Stimulated activated effector memory CD8-positive, alpha-beta T cell treated with anti-CD3 and anti-CD28 coated beads, Interleukin-12 subunit alpha, Interleukin-12 subunit beta, amount 100 ng/mL, for 72 hours (primary cell): ENCODE results near the gene CSNK1A1L.

Experiments
- ATAC-seq: fragments of 150-1000 bp; cut with Tn5 transposase; 2 replicates; pipeline ENCODE4 v1.10.0; 2021
- DNase-seq, 2 donors: peaks; one replicate each; pipeline ENCODE4 v3.0.0; 2021 to 2022; ENCODE audit warnings: low spot score in 2 of 2
- H3K27ac Mint-ChIP-seq: one replicate; pipeline ENCODE4 v1.8.0; 2022; ENCODE audit warnings: mild to moderate bottlenecking, mixed read lengths
- H3K36me3 Mint-ChIP-seq: one replicate; pipeline ENCODE4 v1.8.0; 2022; ENCODE audit warnings: mild to moderate bottlenecking, mixed read lengths
- H3K4me1 Mint-ChIP-seq: one replicate; pipeline ENCODE4 v1.8.0; 2022; ENCODE audit warnings: mixed read lengths
- H3K4me3 Mint-ChIP-seq: one replicate; pipeline ENCODE4 v1.8.0; 2022; ENCODE audit warnings: mild to moderate bottlenecking, mixed read lengths
- H3K9me3 Mint-ChIP-seq: one replicate; pipeline ENCODE4 v1.8.0; 2022; ENCODE audit warnings: mixed read lengths

CSNK1A1L gene

DNA sequence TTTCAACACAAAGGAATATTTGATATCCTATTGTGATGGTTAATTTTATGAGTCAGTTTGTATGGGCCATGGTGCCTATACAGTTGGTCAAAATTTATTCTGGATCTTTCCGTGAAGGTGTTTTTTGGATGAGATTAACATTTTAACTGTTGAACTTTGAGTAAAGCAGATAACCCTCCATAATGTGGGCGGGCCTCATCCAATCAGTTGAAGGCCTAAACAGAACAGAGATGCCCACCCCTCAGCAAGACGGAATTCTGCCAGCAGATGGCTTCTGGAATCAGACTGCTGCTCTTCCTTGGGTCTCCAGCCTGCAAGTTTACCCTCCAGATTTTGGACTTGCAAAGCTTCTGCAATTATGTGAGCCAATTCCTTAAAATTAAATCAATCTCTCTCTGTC, 16.0 kb downstream of the CSNK1A1L start:
- no peaks in the 10 kb centered on the region for H3K36me3 Mint-ChIP-seq
- ATAC-seq = no peak
- H3K4me3 Mint-ChIP-seq = no peak overlapping the region
- no peaks in the 10 kb centered on the region for H3K4me1 Mint-ChIP-seq
- DNase-seq = no peak
- H3K27ac Mint-ChIP-seq = no peak overlapping the region
- H3K9me3 Mint-ChIP-seq = no peaks in the 10 kb centered on the region

GRCh38 chr13:37087486-37087885, 18.0 kb downstream of the CSNK1A1L start:
- H3K27ac Mint-ChIP-seq = no peak overlapping the region
- ATAC-seq (no peak), DNase-seq (no peak)
- no peaks in the 10 kb centered on the region for H3K4me1 Mint-ChIP-seq
- no peak overlapping the region for H3K4me3 Mint-ChIP-seq
- H3K9me3 Mint-ChIP-seq = no peaks in the 10 kb centered on the region
- H3K36me3 Mint-ChIP-seq = no peaks in the 10 kb centered on the region

GRCh38 chr13:37085606-37086005, 19.9 kb downstream of the CSNK1A1L start:
- ATAC-seq (no peak), DNase-seq (no peak)
- Mint-ChIP-seq H3K4me1 (no peaks in the 10 kb centered on the region), H3K27ac (no peak overlapping the region), H3K4me3 (no peak overlapping the region), H3K9me3 (no peaks in the 10 kb centered on the region), H3K36me3 (no peaks in the 10 kb centered on the region)

GRCh38 chr13:37076818-37077217, 28.6 kb downstream of the CSNK1A1L start:
- Mint-ChIP-seq H3K4me1 (no peaks in the 10 kb centered on the region), H3K4me3 (no peak overlapping the region), H3K9me3 (no peaks in the 10 kb centered on the region), H3K27ac (no peak overlapping the region), H3K36me3 (no peaks in the 10 kb centered on the region)
- DNase-seq (no peak), ATAC-seq (no peak)

- ATAC-seq = no peak
- no peak overlapping the region for H3K4me3 Mint-ChIP-seq
- no peak for DNase-seq
- H3K27ac Mint-ChIP-seq = no peak overlapping the region
- no peaks in the 10 kb centered on the region for H3K4me1 Mint-ChIP-seq
- H3K36me3 Mint-ChIP-seq = no peaks in the 10 kb centered on the region
- no peaks in the 10 kb centered on the region for H3K9me3 Mint-ChIP-seq
These were observed 30.3 kb downstream of the CSNK1A1L start for GRCh38 chr13:37075164-37075563.

DNA sequence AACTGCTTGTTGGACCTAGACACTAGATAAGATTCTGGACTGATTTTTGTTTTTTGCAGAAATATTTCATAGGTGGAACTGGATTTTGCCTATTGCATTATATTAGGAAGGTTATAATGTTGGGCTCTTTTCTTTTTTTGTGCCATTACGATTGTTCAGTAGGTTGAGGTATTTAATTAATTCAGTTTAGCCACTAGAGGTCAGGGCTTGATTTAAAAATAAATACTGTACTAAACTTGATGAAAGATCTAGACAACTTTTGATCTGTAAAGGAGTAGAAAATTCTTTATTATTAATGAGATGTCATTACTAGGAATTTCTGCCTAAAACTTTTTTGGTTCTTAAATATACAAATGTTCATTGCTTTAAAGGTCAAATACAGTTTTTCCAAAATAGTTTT, 30.8 kb downstream of the CSNK1A1L start:
- no peak overlapping the region for H3K4me3 Mint-ChIP-seq
- H3K9me3 Mint-ChIP-seq = no peaks in the 10 kb centered on the region
- no peaks in the 10 kb centered on the region for H3K36me3 Mint-ChIP-seq
- DNase-seq = no peak
- no peak overlapping the region for H3K27ac Mint-ChIP-seq
- no peak for ATAC-seq
- no peaks in the 10 kb centered on the region for H3K4me1 Mint-ChIP-seq

GRCh38 chr13:37072024-37072423, 33.4 kb downstream of the CSNK1A1L start:
- no peak overlapping the region for H3K27ac Mint-ChIP-seq
- no peak for ATAC-seq
- no peaks in the 10 kb centered on the region for H3K9me3 Mint-ChIP-seq
- H3K4me1 Mint-ChIP-seq = no peaks in the 10 kb centered on the region
- H3K36me3 Mint-ChIP-seq = no peaks in the 10 kb centered on the region
- no peak for DNase-seq
- no peak overlapping the region for H3K4me3 Mint-ChIP-seq

- H3K36me3 Mint-ChIP-seq = no peaks in the 10 kb centered on the region
- ATAC-seq (no peak), DNase-seq (no peak)
- no peak overlapping the region for H3K4me3 Mint-ChIP-seq
- no peaks in the 10 kb centered on the region for H3K9me3 Mint-ChIP-seq
- no peak overlapping the region for H3K27ac Mint-ChIP-seq
- no peaks in the 10 kb centered on the region for H3K4me1 Mint-ChIP-seq
These were observed 34.5 kb downstream of the CSNK1A1L start for GRCh38 chr13:37070956-37071355.

DNA sequence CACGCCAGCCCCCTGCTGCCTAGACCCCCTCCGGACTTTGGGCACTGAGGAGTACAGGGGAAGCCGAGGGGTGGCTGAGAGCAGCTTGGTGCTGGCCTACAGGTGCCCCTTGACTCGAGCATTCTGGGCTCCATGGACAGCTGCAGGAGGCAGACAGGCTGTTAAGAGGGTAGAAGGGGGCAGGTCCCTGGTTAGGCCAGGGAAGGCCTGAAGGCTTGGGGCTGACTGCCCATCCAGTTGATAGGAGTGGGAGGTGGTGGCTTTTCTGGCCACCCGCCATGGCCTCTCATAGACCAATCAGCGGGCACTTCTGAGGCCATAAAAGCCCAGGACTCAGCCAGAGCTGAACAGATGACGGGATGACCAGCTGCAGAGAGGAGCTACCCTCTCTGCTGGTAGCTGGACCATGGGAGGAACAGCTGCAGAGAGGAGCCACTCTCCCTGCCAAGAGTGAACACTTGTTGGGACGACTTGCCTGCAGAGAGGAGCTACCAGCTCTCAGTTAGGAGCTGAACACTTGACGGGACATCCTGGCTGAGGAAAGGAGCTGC, 35.2 kb downstream of the CSNK1A1L start:
- H3K4me1 Mint-ChIP-seq = no peaks in the 10 kb centered on the region
- H3K4me3 Mint-ChIP-seq = no peak overlapping the region
- DNase-seq (no peak), ATAC-seq (peak; percentile 26)
- no peaks in the 10 kb centered on the region for H3K9me3 Mint-ChIP-seq
- H3K27ac Mint-ChIP-seq = no peak overlapping the region
- H3K36me3 Mint-ChIP-seq = no peaks in the 10 kb centered on the region

- Mint-ChIP-seq H3K4me1 (no peaks in the 10 kb centered on the region), H3K9me3 (no peaks in the 10 kb centered on the region), H3K36me3 (no peaks in the 10 kb centered on the region), H3K27ac (no peak overlapping the region), H3K4me3 (no peak overlapping the region)
- ATAC-seq (peak; percentile 32), DNase-seq (no peak)
These were observed 35.8 kb downstream of the CSNK1A1L start for GRCh38 chr13:37069597-37070103.

DNA sequence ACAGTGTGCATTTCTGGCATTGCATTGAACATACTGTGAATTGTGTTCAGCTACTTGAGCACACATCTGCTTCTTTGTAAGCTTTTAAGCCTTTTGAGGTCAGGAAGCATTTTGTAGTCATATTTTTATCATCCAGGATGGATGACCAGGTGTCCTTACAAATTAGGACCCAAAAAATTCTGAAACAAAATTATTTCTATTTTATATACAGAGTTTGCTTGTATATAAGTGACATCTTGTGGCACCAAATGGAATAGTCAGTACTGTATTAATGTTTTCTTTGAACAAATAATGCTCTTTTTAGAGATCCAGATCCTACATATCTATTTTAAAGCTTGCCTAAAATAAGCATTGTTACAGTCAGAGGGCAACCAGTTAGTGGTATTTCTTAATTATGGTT, 36.5 kb downstream of the CSNK1A1L start:
- no peaks in the 10 kb centered on the region for H3K9me3 Mint-ChIP-seq
- H3K27ac Mint-ChIP-seq = no peak overlapping the region
- H3K4me3 Mint-ChIP-seq = no peak overlapping the region
- no peak for ATAC-seq
- H3K36me3 Mint-ChIP-seq = no peaks in the 10 kb centered on the region
- no peak for DNase-seq
- no peaks in the 10 kb centered on the region for H3K4me1 Mint-ChIP-seq

DNA sequence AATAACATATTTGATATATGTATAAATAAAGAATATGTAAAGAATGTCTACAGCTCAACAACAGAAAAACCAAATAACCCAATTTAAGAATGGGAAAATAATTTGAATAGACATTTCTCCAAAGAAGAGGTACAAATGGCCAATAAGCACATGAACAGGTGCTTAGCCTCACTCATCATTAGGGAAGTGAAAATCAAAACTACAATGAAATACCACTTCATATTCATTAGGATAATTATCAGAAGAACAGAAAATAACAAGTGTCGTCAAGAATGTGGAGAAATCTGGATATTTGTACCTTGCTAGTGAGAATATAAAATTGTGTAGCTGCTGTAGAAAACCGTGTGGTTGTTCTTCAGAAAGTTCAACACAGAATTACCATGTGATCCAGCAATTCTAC, 37.6 kb downstream of the CSNK1A1L start:
- ATAC-seq (no peak), DNase-seq (no peak)
- Mint-ChIP-seq H3K36me3 (no peaks in the 10 kb centered on the region), H3K4me1 (no peaks in the 10 kb centered on the region), H3K4me3 (no peak overlapping the region), H3K27ac (no peak overlapping the region), H3K9me3 (no peaks in the 10 kb centered on the region)

GRCh38 chr13:37065890-37066526, 39.5 kb downstream of the CSNK1A1L start:
- H3K27ac Mint-ChIP-seq = no peak overlapping the region
- no peak for DNase-seq
- H3K36me3 Mint-ChIP-seq = no peaks in the 10 kb centered on the region
- no peak for ATAC-seq
- H3K9me3 Mint-ChIP-seq = no peaks in the 10 kb centered on the region
- no peak overlapping the region for H3K4me3 Mint-ChIP-seq
- no peaks in the 10 kb centered on the region for H3K4me1 Mint-ChIP-seq

- Mint-ChIP-seq H3K27ac (peak overlapping the region; percentile 97), H3K4me1 (peaks cover 18% of the 10 kb centered on the region), H3K4me3 (peak overlapping the region; percentile 89), H3K36me3 (peaks cover 21% of the 10 kb centered on the region), H3K9me3 (no peaks in the 10 kb centered on the region)
- DNase-seq (no peak), ATAC-seq (peak; percentile 45)
These were observed 45.6 kb downstream of the CSNK1A1L start for GRCh38 chr13:37059848-37060192.

DNA sequence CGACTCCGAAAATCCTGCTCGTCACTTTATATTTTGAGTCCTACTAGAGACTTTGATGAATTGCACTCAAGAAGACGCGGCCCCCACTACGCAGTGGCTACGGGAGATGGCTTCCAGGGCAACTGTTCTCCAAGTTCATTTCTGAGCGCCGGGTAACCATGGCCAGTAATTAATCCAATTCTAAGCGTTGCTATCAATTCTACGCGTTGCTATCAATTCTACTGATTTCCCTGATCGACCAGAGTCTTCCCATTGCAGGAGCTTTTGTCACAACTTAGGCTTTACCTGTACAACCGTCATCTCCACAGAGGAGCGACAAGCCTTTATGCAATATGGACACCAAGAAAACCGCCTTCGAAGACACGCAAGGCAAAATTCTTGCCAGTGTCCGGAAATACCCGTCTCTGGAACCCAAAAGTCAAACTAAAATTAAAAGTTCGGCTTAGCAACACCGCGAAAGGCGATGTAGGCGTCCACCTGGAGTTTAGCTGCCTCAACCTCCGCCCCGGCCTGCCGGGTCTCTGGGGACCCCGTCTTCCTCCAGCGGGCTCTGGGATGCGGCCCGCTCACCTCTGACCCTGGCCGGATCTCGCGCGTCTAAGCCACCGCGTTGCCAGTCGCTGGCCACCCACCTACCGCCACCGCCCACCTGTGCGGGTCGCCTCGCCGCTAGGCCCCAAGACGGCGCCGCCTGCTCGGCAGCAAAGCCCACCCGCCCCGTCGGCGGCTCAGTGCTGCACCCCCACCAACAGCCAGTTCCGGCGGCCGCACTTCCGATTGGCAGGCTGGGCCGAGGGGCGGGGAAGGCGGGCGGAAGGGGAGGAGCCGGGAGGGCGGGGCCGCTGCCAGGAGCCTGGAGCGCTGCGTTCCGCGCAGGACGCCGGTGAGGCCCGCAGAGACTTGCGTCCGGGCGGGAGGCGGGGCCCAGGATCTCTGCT, 46.3 kb downstream of the CSNK1A1L start, which contains the start of gene SUPT20H:
SUPT20H (minus strand) TSS at position 779 of the 938 bp plus-strand sequence. CDS start 8,198 bp downstream, outside the sequence.
- DNase-seq (peak; percentile 86 to 91), ATAC-seq (peak; percentile 99)
- H3K36me3 Mint-ChIP-seq = peaks cover 21% of the 10 kb centered on the region
- peak within 1 kb of the TSS; percentile 97 for H3K27ac Mint-ChIP-seq
- peak within 1 kb of the TSS; percentile 89 for H3K4me3 Mint-ChIP-seq
- H3K9me3 Mint-ChIP-seq = no peaks in the 10 kb centered on the region
- H3K4me1 Mint-ChIP-seq = peaks cover 25% of the 10 kb centered on the region
